ENCODE data around the gene GLIS1. TPM values are rescaled to one million over a fixed set of nuclear protein-coding genes. Genes with fewer than 3 reads are reported as not detected.

GLIS1 gene
- total RNA-seq, 1 experiment from 2014 or later: 0.28 TPM

GRCh38 chr1:53582211-53583020 is 156.5 kb downstream of the GLIS1 start:
- H2AFZ ChIP-seq (ENCODE audit: low read length): no peak overlapping the region
- Mint-ChIP-seq H3K27me3 (ENCODE audit: low read depth) (peaks cover 7% of the 10 kb centered on the region), H3K9me3 (no peaks in the 10 kb centered on the region), H3K4me1 (peaks cover 14 to 24% of the 10 kb centered on the region in 2 experiments), H3K4me3 (no peak overlapping the region), H3K36me3 (ENCODE audit: insufficient read depth in 1 of 3, low read depth in 3 of 3) (no peaks in the 10 kb centered on the region), H3K27ac (no peak overlapping the region; a peak in 1 of 7 replicates)
- H3K27ac ChIP-seq (ENCODE audit: insufficient read length, low read depth, low read length): no peak overlapping the region
- WGBS (ENCODE audit: extremely low coverage, insufficient read length, low lambda C conversion rate): no CpG with 5 or more reads among the region's 8 CpGs
- H3K14ac ChIP-seq (ENCODE audit: insufficient read depth, low read length): no peak overlapping the region
- H4K20me1 ChIP-seq (ENCODE audit: control insufficient read depth, insufficient read depth, insufficient read length): no peaks in the 10 kb centered on the region
- H2BK20ac ChIP-seq (ENCODE audit: low read depth, low read length, poor library complexity, severe bottlenecking): no peak overlapping the region
- no peak overlapping the region for H3K23ac ChIP-seq (ENCODE audit: insufficient read length, low read depth, low read length)
- H3K9me3 ChIP-seq (ENCODE audit: control insufficient read depth, low read depth, low read length): no peaks in the 10 kb centered on the region
- TF ChIP-seq, protein P1, sequence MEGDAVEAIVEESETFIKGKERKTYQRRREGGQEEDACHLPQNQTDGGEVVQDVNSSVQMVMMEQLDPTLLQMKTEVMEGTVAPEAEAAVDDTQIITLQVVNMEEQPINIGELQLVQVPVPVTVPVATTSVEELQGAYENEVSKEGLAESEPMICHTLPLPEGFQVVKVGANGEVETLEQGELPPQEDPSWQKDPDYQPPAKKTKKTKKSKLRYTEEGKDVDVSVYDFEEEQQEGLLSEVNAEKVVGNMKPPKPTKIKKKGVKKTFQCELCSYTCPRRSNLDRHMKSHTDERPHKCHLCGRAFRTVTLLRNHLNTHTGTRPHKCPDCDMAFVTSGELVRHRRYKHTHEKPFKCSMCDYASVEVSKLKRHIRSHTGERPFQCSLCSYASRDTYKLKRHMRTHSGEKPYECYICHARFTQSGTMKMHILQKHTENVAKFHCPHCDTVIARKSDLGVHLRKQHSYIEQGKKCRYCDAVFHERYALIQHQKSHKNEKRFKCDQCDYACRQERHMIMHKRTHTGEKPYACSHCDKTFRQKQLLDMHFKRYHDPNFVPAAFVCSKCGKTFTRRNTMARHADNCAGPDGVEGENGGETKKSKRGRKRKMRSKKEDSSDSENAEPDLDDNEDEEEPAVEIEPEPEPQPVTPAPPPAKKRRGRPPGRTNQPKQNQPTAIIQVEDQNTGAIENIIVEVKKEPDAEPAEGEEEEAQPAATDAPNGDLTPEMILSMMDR (conservative IDR thresholded peaks at IDR 0.05): no peak
- no peak overlapping the region for H3K4me2 ChIP-seq (ENCODE audit: insufficient read depth, insufficient read length, low read length)
- H3K79me2 ChIP-seq (ENCODE audit: insufficient read depth, low read length): no peaks in the 10 kb centered on the region
- no peak overlapping the region for H4K91ac ChIP-seq (ENCODE audit: insufficient read length, low read depth, low read length)
- no peak overlapping the region for H2BK15ac ChIP-seq (ENCODE audit: low read depth, low read length)
- H3K23me2 ChIP-seq (ENCODE audit: insufficient read length, low read depth, low read length, poor library complexity, severe bottlenecking): no peaks in the 10 kb centered on the region
- H2BK5ac ChIP-seq (ENCODE audit: insufficient read length, low read length): no peak overlapping the region
- no peak overlapping the region for H2AK5ac ChIP-seq (ENCODE audit: insufficient read length, low read length)
- H3K18ac ChIP-seq (ENCODE audit: insufficient read length, low read depth, low read length): no peak overlapping the region
- no peak overlapping the region for H2BK12ac ChIP-seq (ENCODE audit: insufficient read length, low read depth, low read length)
- H3K4ac ChIP-seq (ENCODE audit: low read depth, low read length): no peak overlapping the region
- no peak overlapping the region for H3K9ac ChIP-seq (ENCODE audit: extremely low read depth, insufficient read length, low read length)
- H3K4me1 ChIP-seq (ENCODE audit: insufficient read depth, low read length): no peaks in the 10 kb centered on the region
- no peak overlapping the region for H3K56ac ChIP-seq (ENCODE audit: insufficient read length, low read depth, low read length)
- H4K5ac ChIP-seq (ENCODE audit: insufficient read length, low read depth, low read length): no peak overlapping the region
- no peak overlapping the region for H4K8ac ChIP-seq (replicated peaks; ENCODE audit: insufficient read length, low read depth, low read length)
- no peaks in the 10 kb centered on the region for H3K79me1 ChIP-seq (ENCODE audit: insufficient read depth, low read depth, low read length, poor library complexity, severe bottlenecking)
- H3T11ph ChIP-seq (ENCODE audit: low read length): no peak overlapping the region
- H2BK120ac ChIP-seq (ENCODE audit: low read depth, low read length, poor library complexity, severe bottlenecking): no peak overlapping the region
- H3K27me3 ChIP-seq (ENCODE audit: insufficient read depth, low read length): no peaks in the 10 kb centered on the region
- no peak for DNase-seq
